Nephron (organoid): Measurements from ENCODE around the gene TACC2.
A peak's percentile ranks its signal among the peaks of the same experiment; 100 is the strongest.

Source experiments
- H3K27ac Mint-ChIP-seq, 3 experiments: 2 replicates each; pipeline ENCODE4 v1.8.0; 2020; ENCODE audit warnings: mixed read lengths in 3 of 3, mild to moderate bottlenecking in 2 of 3, moderate library complexity in 1 of 3
- H3K27me3 Mint-ChIP-seq: 2 replicates; pipeline ENCODE4 v1.8.0; 2021; ENCODE audit warnings: low read depth, mild to moderate bottlenecking, moderate library complexity, mixed read lengths
- H3K36me3 Mint-ChIP-seq: 2 replicates; pipeline ENCODE4 v1.8.0; 2020; ENCODE audit warnings: low read depth, mixed read lengths
- H3K4me1 Mint-ChIP-seq: 2 replicates; pipeline ENCODE4 v1.8.0; 2020; ENCODE audit warnings: mixed read lengths
- H3K4me3 Mint-ChIP-seq, 3 experiments: 2 replicates each; pipeline ENCODE4 v1.8.0; 2020; ENCODE audit warnings: mild to moderate bottlenecking in 3 of 3, mixed read lengths in 3 of 3, moderate library complexity in 2 of 3
- H3K9me3 Mint-ChIP-seq: 2 replicates; pipeline ENCODE4 v1.8.0; 2020; ENCODE audit warnings: mixed read lengths
- TF ChIP-seq, protein P1 (sequence below), 3 experiments: fragments of 200-600 bp; sonication (generic); IDR thresholded peaks; one replicate each; pipeline ENCODE4 v1.5.0; 2021; ENCODE audit warnings: antibody characterized with exemption in 3 of 3; ENCODE audit not compliant: unreplicated experiment in 3 of 3

TACC2 gene

DNA sequence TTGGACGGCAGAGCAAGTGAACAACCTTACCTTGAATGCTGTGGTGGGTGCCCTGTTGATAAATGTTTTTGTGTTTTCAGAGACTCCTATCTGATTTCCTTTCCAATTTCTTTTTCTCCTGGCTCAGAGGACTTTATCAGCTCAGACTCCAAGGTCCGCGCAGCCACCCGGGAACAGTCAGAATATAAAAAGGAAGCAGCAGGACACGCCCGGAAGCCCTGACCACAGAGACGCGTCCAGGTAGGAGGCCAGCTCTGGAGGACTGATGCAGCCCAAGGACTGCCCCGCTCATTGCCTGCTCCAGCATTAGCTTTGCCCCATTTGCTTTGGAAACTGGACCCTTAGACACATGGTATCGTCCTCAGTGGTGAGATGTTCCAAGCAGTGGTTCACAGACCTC, 61.3 kb downstream of the TACC2 start:
- no peaks in the 10 kb centered on the region for H3K27me3 Mint-ChIP-seq
- H3K9me3 Mint-ChIP-seq: no peaks in the 10 kb centered on the region
- TF ChIP-seq, protein P1, sequence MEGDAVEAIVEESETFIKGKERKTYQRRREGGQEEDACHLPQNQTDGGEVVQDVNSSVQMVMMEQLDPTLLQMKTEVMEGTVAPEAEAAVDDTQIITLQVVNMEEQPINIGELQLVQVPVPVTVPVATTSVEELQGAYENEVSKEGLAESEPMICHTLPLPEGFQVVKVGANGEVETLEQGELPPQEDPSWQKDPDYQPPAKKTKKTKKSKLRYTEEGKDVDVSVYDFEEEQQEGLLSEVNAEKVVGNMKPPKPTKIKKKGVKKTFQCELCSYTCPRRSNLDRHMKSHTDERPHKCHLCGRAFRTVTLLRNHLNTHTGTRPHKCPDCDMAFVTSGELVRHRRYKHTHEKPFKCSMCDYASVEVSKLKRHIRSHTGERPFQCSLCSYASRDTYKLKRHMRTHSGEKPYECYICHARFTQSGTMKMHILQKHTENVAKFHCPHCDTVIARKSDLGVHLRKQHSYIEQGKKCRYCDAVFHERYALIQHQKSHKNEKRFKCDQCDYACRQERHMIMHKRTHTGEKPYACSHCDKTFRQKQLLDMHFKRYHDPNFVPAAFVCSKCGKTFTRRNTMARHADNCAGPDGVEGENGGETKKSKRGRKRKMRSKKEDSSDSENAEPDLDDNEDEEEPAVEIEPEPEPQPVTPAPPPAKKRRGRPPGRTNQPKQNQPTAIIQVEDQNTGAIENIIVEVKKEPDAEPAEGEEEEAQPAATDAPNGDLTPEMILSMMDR (IDR thresholded peaks at IDR 0.05; ENCODE audit: unreplicated experiment in 3 of 3): no peak
- H3K36me3 Mint-ChIP-seq: peaks cover 7% of the 10 kb centered on the region
- H3K4me3 Mint-ChIP-seq: no peak overlapping the region
- peaks cover 10% of the 10 kb centered on the region for H3K4me1 Mint-ChIP-seq
- H3K27ac Mint-ChIP-seq: no peak overlapping the region

DNA sequence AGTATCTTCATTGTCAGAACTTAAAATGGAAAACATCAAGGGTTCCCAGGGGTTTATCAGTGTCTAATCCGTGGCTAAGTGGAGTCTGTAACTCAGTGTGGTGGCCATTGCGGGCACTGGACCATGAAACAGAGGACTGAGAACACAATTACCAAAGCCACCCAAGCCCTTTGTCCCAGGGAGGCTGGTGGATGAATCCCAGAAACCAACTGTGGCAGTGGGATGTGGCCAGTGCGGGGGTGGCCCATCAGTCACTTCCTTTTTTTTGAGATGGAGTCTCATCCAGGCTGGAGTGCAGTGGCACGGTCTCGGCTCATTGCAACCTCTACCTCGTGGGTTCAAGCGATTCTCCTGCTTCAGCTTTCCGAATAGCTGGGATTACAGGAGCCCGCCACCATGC, 61.8 kb downstream of the TACC2 start:
- Mint-ChIP-seq H3K4me3 (no peak overlapping the region), H3K9me3 (no peaks in the 10 kb centered on the region), H3K27me3 (no peaks in the 10 kb centered on the region), H3K27ac (no peak overlapping the region), H3K4me1 (peaks cover 6% of the 10 kb centered on the region), H3K36me3 (peaks cover 7% of the 10 kb centered on the region)
- TF ChIP-seq, protein P1 (IDR thresholded peaks at IDR 0.05; ENCODE audit: unreplicated experiment in 3 of 3): no peak

DNA sequence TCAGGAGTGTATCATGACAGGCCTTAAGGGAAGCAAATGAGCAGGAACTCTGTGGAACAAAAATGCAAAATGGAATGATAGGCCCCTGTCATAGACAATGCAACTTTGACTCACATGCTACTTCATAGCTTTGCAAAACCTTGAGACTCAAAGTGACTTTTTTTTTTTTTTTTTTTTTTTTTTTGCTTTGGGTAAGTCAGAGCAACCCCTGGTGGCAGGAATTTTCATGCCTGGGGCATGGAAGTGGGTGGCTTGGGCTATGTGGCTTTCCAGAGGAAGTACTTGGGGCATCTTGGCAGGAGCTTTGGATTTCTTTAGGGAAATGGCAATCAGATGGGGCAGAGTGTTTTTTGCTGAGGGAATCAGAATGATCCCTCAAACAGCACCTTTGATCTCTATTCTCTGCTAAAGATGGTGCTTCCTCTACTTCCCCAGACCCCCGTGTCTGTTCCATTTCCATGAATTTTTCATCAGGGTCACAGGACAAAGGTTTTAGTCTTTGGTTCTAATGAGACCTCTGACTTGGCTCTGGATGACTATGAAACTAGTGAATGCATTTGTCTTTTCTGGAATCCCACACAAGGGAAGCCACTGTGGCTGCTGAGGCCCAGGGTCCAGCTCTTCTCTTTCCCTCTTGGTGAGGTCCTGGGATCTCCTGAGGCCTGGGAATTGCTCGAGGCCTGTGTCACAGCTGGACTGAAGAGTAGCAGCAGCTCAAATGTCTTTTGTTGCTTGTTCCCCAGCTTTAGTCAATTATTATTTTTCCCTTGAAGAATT, 62.8 kb downstream of the TACC2 start:
- Mint-ChIP-seq H3K4me3 (no peak overlapping the region), H3K27ac (peak overlapping the region in 2 of 3 experiments; percentile 17 to 35), H3K36me3 (peaks cover 7% of the 10 kb centered on the region), H3K4me1 (peaks cover 6% of the 10 kb centered on the region), H3K27me3 (peaks cover 3% of the 10 kb centered on the region), H3K9me3 (no peaks in the 10 kb centered on the region)
- TF ChIP-seq, protein P1 (IDR thresholded peaks at IDR 0.05; ENCODE audit: unreplicated experiment in 3 of 3): peak; percentile 55 to 68 (median 60)

DNA sequence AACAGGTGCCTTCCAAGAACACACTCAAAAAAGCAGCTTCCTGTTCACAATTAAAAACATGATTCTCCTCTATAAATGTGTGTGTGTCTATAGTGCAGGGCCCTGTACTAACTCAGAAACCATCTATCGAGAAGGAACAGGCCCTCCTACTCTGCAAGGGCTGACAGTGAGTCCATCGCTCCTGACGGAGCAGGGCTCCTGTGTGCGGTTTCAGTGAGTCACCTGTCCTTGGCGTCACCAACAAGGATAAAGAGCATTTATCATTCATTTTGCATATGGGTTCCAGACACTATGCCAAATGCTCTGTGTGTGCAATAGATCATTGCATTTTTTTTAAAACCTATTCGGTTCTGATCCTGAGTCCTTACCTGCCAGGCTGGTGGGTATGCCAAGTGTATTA, 63.7 kb downstream of the TACC2 start:
- TF ChIP-seq, protein P1 (IDR thresholded peaks at IDR 0.05; ENCODE audit: unreplicated experiment in 3 of 3): no peak
- H3K4me1 Mint-ChIP-seq: peaks cover 2% of the 10 kb centered on the region
- H3K27ac Mint-ChIP-seq: no peak overlapping the region
- peaks cover 3% of the 10 kb centered on the region for H3K27me3 Mint-ChIP-seq
- H3K9me3 Mint-ChIP-seq: no peaks in the 10 kb centered on the region
- H3K36me3 Mint-ChIP-seq: peaks cover 7% of the 10 kb centered on the region
- H3K4me3 Mint-ChIP-seq: no peak overlapping the region

- TF ChIP-seq, protein P1 (IDR thresholded peaks at IDR 0.05; ENCODE audit: unreplicated experiment in 3 of 3): no peak
- peaks cover 3% of the 10 kb centered on the region for H3K27me3 Mint-ChIP-seq
- peaks cover 7% of the 10 kb centered on the region for H3K36me3 Mint-ChIP-seq
- H3K4me1 Mint-ChIP-seq: no peaks in the 10 kb centered on the region
- H3K27ac Mint-ChIP-seq: no peak overlapping the region
- no peak overlapping the region for H3K4me3 Mint-ChIP-seq
- H3K9me3 Mint-ChIP-seq: no peaks in the 10 kb centered on the region
These were observed 64.4 kb downstream of the TACC2 start for GRCh38 chr10:122053314-122053713.
